NCI-H2171 (cell line): ENCODE results near the gene ACSL1.

Source experiments
- DNase-seq: peaks from one replicate; lab custom pipeline; 2025; lab: John Stamatoyannopoulos, UW

Gene ACSL1

DNA sequence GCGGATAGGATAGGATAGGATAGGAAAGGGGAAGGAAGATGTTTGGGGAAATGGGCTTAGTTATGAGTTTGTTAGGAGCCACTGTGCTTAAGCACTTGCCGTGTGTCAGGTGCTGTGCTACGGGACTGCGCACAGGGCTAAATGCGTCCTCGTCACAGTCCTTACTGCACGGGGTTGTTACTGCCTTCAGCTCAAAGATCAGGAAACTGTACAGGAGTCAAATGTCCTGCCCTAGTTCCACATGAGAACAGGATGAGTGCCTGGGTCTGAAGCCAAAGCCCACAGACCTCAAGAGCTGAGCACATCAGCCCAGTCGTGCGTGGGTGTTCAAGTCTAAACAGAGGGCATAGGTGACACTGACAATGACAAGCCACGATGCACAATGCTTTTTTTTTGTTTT lies 15.0 kb downstream of the ACSL1 start:
- DNase-seq = no peak

DNA sequence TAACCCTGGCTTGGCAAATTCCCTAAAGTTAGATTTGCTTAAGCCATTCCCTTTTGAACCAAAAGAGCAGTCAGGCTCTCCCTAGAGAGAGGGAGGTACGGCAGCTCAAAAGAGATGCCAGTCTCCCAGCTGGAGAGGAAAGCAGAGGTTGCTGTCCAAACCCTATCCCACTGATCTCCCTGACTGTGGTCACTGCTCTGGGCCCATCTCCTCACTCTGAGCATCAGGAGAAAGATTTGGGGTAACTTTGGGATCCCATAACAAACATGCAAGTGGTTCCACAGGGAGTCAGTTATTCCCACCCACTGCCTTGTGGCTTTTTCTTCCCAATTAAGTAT lies 17.1 kb downstream of the ACSL1 start:
- no peak for DNase-seq

DNA sequence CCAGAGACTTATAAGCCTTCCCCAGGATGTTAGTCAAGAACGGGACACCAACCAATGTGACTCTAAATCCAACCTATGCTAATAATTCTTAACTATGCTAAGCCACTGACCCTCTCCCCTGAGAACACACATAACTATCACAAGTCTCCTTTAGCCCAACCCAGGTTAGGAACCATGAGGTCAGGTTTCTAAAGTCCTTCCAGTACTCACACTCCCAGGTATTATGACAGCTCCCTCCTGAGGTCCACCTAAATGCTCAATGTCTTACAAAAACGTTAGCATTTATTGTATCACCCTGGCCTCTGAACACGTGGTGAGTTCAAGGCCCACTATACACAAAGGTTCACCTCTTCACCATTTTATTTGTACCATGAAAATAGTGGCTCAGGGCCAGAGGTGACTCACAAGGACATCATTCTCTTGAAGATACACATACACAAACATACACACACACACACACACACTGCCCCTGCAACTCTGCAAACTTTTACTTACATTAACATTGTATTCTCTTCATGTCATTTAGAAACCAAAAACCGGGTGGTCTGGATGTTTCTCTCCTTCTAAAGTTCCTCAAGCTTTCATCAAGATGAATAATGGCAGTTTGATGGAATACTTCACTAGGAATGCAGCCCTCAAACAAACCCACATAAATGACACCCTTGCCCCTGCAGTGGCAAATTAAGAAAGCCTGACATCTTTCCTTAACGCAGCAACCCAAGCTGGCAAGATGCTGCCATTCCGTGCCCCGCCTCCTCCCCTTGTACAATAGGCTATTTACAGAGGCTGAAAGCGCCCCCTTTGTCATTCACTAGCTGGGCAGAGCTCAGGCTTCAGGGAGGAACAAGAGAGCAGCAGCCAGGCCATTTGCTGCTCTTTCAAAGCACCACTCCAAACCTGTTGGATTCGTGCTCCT lies 17.7 kb downstream of the ACSL1 start:
- no peak for DNase-seq

DNA sequence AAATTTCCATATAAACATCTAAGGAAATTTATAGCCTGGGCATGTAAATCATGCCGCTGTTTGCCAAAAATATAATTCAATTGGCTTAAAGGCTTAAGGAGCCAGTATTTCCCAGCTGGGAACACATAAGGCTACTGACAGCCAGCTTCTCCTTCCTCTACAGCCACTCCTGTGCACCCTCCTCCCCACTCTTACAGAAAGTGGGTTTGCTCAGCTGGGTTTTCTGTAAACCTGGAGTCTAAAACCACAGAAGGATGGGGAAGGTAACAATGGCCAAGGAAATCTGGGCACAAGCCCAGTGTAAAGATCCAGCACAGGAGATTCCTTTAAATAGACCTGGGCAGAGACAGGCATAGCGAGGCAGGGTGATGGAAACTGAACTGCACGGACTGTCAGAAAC lies 18.5 kb downstream of the ACSL1 start:
- DNase-seq = no peak

DNA sequence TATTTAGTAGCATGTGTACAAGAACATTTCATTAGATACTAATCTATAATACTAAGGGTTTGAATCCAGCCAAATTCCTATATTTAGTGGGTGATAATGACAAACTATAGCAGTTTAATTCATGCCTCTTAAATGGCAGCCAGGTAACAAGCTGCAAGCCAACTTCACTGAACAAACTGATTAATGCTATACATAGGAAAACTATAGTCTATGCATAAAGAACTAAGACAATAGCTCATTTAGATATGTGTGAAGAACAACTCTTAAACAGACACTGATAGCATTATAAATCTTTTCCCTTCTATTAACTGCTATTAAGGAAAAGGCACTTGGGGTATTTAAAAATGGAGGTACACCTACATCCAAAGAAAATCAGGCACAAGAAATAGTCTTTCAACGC lies 19.1 kb downstream of the ACSL1 start:
- DNase-seq = no peak

DNA sequence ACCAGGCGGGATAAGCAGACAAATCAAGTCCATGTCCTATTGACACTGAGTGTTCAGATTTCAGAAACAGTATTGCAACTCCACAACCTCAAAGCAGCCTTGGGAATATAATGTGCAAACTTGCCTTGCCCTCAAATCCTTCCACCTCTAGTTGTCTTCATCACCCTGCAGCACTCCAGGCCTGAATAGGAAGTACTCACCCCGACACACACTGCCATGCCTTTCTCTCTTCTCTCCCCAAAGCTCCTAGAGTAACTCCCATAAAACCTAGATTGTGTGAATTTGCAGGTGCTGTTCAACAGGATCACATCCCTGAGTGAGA lies 19.6 kb downstream of the ACSL1 start:
- DNase-seq = no peak

DNA sequence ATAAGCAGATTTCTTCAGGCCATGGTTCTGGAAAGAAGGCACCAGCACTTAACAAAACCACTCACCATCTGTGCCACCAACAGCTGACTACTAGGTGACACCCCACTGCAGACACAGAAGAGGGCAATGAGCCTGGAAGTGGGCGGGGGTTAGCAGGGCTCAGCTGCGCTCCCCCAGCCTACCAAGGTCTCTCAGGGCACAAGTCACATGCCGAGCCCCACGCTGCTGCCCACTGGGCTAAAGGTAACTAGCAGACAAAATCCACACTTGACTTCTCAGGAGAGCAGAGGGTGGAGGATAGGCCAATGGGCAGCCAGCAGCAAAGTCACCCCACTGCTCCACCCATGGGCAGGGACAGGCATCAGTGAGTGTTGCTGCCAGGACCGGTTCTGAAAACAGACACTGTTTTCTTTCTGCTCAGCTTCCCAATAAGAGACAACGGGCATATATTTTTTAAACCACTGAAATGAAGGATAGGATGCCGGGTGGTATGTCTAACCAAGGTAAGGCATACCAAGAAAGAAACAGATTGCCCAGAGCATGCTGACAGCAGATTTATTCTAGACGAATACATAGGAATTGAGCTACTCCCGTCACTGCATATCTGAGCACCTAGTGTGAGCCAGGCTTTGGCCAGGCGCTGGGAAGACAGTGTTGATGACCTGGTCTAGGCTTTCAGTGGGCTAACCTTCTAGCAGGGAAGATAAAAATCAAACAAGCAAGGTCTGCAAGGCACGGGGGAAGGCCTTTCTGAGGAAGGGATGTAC lies 20.1 kb downstream of the ACSL1 start:
- peak; percentile 13 for DNase-seq

DNA sequence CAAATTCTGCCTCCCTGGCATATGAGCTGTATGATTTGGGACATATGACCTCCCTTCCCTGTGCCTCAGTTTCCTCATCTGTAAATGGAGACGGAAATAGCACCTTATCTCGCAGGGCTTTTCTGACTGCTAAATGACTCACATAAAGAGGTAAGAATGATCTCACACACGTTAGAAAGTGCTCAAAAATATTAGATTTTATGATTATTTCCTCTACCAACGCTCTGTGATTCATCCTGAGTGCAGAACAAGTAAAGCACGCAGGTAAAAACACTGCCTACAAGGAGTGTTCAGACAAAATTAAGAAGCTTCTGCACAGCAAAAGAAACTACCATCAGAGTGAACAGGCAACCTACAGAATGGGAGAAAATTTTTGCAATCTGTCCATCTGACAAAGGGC lies 21.1 kb downstream of the ACSL1 start:
- no peak for DNase-seq

DNA sequence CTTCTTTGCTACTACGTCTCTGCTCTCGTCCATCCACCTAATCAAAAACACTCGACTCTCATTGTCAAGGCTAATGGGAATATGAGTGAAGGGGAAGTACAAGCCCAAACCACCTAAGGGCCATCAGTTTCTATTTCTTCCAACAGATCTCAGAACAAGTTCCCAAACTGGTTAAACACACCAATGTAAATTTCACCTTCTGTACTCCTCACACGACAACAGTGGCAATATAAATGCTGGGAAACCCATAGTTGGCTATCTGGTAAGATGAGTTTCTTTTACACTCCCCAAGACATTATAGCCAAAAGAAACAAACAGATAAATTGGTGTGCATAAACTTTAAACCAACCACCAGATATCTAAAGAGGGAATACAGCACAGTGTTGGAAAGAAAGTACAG lies 21.9 kb downstream of the ACSL1 start:
- no peak for DNase-seq

DNA sequence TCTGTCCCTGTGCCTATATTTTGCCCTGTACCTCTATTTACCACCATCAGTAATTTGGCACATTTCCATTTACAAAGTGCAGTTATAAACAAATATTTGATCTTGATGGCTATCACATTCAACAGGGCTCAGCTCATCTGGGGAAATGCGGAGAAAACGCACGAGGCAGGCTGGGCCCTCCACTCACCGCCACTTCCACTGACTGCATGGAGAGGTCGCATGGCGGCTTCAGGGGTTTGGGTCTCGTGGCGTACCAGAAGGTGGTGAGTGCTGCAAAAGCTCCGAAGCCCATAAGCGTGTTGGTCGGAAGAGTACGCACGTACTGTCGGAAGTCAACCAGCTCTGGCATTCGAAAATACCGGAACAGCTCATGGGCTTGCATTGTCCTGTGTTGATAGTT lies 22.6 kb downstream of the ACSL1 start:
- no peak for DNase-seq

DNA sequence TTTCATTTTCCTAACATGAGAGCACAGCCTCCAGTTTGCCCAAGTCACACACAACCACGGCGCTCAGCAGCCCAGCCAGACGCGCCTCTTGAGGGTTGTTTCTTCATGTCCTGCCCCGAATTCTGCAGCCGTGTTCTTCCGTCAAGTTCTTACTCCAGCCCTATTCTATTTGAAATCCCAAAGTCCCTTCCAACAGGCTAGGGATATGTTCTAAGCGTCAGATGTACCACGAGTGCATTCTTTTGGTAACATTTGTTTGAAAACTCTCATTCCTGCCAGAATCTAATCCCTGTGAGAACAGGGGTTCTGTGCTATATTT lies 23.1 kb downstream of the ACSL1 start:
- DNase-seq = no peak

DNA sequence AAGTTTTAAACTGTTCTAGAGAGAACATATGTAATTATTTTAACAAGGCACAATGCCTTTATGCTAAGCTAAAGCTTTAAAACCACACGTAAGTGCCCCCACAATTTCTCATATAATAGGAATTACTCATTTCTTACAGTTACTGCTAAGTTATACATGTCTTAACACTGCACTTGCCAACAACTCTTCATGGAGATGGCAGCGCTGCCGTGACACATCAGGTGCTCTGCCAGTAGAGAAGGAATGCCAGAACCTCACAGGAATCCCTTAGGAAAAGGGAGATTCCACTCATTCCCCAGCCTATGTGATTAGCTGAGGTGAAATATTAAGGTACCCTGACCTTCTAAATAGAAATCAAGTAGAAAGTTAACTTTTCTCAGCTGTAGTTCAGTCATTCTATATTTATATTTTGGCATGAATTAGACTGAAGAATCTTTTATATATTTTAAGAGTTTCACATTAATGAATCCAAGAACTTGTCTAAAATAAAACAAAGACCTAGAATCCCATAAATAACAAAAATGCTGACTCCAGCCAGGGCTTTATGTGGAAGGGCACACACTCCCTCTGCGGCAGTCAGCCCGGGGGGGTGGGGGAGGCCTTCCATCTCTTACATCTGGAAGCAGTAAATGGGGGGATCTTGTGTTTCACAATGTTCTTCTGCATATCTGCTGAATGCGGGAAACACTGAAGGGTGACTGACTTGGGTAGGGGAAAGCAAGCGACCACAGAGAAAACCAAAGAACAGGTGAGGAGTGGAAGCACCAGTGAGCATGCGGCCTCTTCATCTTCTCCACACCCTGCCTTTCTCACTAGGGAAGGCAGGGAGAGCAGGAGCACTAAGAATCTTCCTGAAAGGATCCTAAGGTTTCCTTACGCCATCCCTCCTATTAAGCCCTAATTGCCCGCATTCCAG lies 23.7 kb downstream of the ACSL1 start:
- no peak for DNase-seq

DNA sequence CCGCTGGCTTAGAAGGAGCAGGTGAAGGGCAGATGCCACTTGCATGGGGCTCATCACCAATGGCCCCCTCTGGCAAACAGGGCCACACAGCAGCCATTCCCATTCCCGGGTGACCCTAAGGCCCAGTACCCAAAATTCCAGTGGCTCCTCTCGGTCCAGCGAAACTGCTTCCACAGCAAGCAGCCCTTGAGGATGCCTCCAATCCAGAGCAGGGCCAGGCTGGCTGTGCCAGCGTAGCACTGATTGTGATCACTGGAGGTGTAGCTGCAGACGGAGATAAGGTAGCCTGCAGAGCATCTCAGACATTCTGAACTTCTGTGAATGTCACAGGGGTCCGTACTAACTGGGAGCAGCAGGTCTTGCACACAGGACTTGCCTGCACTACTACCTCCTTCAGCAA lies 27.3 kb downstream of the ACSL1 start:
- no peak for DNase-seq

DNA sequence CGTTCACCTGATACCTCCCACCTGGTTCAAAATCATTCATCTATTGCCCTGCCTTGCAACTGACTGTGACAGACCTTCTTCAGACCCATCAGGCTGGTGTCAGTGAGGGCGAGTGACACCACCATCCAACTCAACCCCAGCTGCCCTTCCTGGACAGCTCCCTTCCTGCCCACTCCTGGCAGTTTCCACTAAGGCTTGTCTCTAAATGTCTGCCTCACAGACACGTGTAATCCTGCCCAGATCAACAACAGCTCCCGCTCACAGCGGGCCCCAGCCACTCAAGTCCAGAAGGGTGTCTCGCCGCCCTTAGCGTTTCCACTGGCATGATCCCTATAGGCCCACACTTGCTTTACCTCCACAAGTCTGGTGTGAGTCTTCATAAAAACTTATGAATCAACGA lies 28.9 kb downstream of the ACSL1 start:
- DNase-seq = no peak

DNA sequence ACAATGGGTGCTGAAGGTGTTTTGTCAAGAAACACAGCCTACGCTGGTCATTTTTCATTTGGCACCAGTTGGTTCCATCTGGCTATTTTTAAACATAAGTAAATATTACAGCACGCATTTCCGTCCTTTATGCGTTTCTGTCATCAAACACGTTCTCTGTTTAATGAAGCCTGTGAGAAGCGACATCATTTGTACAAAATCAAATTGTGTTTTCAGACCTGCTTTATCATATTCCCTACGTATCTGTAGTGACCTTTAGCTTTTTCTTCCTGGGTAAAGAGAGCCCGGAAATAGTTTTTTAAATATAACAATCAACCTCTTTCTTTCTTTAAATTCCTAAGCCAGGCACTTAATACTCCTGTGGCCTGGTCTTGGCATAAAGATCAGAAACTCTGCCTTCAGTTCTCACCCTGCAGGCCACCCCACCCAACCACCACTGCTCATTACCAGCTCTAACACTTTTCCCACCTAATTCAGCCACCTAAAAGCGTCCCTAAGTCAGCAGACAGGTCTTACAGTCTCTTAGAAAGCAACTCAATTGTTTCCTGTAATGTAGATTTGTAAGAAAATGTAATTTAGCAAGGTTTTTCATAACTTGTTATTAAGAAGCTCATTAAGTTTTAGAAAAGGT lies 30.4 kb downstream of the ACSL1 start:
- DNase-seq = no peak

DNA sequence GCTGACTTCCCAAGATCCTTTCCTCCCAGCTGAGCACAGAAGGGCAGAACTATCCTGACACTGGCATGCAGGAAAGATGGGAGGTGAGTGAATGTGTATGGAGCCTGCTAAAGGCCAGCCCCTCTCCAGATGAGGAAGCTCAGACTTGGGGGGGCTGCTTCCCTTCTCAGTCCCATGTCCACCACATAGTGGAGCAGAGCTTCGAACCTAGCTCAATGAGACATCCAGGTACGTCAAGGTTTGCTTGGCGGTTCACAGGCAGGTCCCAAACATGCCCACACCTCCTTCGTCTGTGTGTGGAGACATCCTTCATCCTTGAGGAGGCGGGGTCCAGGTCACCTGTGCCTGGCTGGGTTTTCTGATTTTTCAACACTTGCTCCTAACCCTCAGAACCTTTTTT lies 31.3 kb downstream of the ACSL1 start:
- no peak for DNase-seq

DNA sequence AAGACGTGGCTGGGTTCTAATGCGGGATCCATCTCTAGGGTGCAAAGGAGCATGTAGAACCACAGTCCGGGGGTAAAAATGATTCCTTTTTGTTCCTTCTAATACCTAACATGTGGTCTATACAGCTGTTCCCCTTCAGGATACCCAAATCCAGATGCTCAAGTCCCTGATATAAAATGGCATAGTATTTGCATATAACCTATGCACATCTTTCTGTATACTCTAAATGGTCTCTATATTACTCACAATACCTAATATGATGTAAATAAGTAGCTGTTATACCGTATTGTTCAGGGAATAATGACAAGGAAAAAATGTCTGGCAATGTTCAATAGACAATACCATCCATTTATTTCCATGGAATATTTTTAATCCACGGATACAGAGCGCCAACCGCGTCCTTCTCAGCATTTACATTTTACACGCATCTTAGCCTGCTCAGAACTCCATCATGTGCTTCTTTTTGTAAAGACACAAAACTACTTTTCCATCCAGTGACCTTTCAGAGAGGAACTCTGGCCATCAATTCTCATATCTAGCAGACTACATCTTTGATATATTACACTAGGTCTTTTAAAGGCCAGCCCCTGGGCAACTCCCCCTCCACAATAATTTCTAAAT lies 31.9 kb downstream of the ACSL1 start:
- DNase-seq = no peak

DNA sequence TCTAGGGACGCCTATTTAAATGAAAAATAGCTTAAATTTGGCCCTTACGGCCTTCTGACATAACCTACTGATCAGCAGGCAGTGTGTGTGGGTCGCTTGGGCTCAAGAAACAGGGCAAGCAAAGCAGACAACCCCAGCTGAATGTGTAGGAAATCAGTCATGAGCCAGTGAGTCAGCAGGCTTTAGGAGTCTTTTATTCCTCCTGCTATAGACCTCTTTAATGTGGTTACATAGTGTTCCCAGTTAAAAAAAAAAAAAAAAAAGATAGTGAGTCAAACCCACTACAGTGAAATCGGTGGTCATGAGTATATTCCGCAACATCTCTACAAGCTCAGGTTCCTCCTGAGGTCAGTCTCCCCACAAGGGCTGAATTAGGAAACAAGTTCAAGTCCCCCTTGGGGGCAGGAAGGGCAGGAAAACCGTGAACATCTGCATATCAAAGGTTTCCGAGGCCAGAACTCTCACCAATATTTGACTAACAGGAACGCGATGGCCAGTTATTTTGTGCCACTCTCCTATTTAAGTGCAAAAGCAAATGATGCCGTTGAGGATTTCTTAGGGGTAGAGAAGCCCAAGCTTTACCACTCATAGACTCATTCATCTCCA lies 32.7 kb downstream of the ACSL1 start:
- DNase-seq = no peak

DNA sequence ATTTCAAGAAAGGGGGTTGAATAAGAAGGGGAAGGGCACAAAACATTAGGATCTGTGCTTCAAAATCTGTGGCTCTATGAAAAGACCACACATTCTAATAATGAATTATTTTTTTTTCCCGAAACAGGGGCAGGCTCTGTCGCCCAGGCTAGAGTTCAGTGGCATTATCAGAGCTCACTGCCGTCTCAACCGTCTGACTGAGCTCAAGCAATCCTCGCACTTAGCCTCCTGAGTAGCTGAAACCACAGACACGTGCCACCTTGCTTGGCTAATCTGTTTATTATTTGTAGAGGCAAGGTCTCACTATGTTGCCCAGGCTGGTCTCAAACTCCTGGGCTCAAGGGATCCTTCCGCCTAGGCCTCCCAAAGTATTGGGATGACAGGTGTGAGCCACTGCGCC lies 33.4 kb downstream of the ACSL1 start:
- DNase-seq = no peak

DNA sequence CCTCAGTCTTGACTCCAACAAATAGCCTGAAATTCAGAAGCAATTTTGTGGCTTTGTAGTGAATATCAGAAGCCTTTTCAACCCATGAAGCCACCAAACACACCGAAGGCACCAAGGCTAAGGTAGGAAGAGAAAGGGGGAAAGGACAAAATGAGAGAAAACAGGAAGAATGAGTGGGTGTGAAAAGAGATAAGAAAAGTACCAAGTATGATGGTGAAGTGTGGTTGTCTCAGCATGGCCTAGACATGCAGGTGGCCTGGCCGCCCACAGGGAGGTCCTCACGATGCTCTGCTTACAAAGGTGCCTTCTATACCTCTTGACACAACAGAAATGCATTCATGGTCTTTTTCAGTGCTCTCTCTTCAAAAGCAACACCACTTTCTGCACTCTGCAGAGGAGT lies 34.9 kb downstream of the ACSL1 start:
- DNase-seq = no peak

DNA sequence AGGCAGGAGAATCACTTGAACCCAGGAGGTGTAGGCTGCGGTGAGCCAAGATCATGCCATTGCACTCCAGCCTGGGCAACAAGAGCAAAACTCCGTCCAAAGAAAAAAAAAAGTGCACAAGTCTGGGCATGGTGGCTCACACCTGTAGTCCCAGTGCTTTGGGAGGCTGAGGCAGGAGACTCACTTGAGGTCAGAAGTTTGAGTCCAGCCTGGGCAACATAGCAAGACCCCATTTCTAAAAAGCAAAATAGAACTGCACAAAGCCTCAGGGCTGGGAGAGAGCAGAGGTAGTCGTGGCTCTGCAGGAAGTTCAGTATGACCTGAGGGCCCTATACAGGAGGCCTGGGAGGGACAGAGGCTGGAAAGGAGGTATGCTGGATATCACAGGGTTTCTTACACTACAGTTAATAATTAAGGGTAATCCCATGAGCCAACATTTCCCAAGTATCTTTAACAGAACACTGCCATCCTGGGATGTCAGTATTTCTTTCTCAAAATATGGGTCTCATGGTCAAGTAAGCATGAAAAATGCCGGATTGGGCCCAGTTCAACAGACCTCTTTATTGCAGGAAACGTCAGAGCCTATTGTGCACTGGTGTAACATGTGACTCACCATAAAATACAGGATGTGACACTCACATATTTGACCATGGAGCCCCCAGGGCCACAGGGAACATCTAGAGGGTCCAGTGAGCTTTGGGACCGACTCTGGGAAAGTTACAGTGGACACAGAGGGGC lies 37.8 kb downstream of the ACSL1 start:
- no peak for DNase-seq
